NCI-H345 (cell line): ENCODE results near the gene HIPK4.
"Not testable (repeated sequence)": the region's sequence is repeated elsewhere in the genome, so short reads cannot be mapped to it uniquely, and the experiment has no call there.

Experiments used
- DNase-seq: peaks from one replicate; lab custom pipeline; 2025; lab: John Stamatoyannopoulos, UW

Gene HIPK4

GRCh38 chr19:40390084-40390742 lies at the start of gene HIPK4:
TSS of gene HIPK4 (minus strand) at chr19:40390181. CDS start at chr19:40389902, 279 bp downstream.
- DNase-seq: no peak

GRCh38 chr19:40438284-40438683 lies 48.3 kb upstream of the HIPK4 start:
- no peak for DNase-seq

GRCh38 chr19:40433391-40434216 lies 43.6 kb upstream of the HIPK4 start:
- DNase-seq: peak; percentile 91

DNA sequence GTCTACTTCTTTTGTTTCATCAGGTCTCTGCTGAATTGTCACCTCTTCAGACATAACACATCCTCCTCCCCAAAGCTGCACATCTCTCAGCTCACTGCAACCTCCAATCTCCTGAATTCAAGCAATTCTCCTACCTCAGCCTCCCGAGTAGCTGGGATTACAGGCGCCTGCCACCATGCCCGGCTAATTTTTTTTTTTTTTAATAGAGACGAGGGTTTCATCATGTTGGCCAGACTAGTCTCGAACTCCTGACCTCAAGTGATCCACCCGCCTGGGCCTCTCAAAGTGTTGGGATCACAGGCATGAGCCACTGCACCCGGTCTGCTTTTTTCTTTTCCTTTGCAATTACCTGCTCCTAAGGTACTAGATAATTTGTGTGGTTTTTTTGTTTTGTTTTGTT lies 42.8 kb upstream of the HIPK4 start:
- DNase-seq: not testable (repeated sequence)

DNA sequence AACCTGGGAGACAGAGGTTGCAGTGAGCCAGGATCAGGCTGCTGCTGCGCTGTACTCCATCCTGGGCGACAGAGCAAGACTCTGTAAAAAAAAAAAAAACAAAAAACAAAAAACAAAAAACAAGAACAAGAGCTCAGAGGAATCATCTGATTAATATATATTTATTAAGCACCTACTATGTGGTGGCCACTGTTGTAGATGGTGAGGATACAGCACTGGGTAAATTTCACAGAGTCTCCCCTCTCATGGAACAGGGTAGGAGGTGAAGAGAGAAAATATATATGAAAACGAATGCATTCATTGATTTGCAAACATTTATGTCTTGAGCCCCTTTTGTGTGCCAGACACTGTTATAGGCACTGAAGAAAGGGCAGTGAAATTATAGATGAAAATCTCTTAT lies 41.7 kb upstream of the HIPK4 start:
- DNase-seq: no peak

DNA sequence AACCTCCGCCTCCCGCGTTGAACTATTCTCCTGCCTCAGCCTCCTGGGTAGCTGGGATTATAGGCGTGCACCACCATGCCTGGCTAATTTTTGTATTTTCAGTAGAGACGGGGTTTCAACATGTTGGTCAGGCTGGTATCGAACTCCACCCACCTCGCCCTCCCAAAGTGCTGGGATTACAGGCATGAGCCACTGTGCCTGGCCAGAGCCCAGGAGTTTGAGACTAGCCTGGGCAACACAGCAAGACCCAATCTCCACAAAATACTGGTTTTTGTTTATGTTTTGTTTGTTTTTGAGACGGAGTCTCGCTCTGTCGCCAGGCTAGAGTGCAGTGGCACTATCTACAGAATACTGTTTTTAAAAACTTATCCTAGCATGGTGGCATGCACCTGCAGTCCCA lies 40.3 kb upstream of the HIPK4 start:
- not testable (repeated sequence) for DNase-seq

- not testable (repeated sequence) for DNase-seq
Measured at GRCh38 chr19:40428197-40428596, 38.2 kb upstream of the HIPK4 start.

DNA sequence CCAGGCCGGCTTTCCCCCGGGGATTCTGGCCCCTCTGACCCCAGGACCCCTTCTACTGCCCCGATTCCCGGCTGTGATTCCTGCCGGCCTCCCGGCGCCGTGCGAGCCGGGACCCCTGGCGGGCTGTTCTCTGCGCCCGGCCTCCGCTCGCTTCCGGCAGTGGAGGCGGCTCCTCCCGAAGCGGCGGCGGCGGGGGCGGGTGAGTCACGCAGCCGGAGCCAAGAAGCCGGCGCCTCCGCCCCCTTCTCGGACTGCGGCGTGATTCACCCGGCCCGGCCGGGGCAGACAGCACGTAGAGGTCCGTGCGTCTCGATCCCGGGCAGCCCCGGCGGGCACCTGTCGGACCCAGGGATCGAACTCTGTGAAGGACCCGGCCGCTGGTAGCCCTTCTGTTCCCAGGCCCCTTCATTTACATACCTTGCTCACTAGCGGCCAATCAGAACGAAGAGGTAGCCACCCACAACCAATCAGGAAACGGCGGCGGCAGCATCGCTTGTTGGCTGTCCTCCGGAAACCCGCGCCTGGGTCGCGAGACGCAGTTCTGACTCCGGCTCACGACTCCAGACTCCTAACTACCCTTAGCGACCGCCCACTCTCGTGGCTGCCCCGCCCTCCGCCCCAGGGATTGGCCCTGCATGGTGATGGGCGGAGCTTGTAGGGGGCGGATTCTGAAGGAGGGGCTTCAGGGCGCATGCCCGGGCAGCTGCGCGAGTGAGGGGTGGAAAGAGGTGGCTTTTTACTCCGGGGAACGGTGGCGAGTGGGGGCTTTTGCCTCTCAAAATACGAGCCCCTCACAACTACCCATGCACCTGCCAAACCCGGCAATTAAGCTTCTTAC lies 35.7 kb upstream of the HIPK4 start, which contains the start of gene SERTAD1:
Gene SERTAD1, minus strand, starts transcription at position 543 of the 838 bp plus-strand sequence. CDS start 2,446 bp downstream, outside the sequence.
- DNase-seq: peak; percentile 100

GRCh38 chr19:40424637-40425449 lies 34.9 kb upstream of the HIPK4 start:
- no peak for DNase-seq

DNA sequence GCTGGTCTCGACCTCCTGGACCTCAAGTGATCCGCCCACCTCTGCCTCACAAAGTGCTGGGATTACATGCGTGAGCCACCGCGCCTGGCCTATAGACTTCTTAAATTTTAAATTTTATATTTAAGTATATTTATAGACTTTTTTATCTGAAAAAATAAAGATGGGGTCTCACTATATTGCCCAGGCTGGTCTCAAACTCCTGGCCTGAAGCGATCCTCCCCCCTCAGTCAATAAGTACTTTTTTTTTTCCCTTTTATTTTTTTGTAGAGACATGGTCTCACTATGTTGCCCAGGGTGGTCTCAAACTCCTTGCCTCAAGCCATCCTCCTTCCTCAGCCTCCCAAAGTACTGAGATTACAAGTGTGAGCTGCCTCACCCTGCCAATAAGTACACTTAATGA lies 34.0 kb upstream of the HIPK4 start:
- no peak for DNase-seq

- DNase-seq: no peak
Measured at GRCh38 chr19:40422748-40423566, 33.0 kb upstream of the HIPK4 start.

DNA sequence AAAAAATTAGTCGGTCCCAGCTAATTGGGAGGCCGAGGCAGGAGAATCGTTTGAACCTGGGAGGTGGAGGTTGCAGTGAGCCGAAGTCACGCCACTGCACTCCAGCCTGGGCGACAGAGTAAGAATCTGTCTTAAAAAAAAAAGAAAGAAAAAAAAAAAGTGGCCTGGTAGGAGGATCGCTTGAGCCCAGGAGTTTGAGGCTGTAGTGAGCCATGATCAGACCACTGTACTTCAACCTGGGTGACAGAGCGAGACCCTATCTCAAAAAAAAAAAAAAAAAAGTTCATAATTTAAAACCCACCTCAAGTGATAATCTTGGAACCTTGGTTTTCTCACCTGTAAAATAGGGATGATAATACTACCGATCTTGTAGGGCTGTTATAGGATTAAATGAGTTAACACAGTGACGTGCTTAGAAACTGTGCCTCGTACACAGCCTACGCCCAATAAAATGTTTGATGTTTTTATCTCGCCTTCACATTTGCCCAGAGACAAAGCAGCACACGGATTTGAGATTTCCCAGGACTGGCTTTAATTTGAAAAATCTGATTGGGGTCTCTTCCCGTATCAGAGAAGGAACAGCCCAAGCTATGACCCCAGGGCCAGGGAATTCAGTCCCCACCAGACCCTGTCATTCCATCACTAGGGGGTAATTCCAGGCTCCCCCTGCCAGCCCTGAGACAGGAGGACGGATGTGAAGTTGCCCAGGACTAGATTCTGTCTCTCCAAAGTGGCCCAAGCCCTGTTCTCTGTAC lies 32.2 kb upstream of the HIPK4 start:
- no peak for DNase-seq

- peak; percentile 93 for DNase-seq
Measured at GRCh38 chr19:40420766-40421765, 31.1 kb upstream of the HIPK4 start.

DNA sequence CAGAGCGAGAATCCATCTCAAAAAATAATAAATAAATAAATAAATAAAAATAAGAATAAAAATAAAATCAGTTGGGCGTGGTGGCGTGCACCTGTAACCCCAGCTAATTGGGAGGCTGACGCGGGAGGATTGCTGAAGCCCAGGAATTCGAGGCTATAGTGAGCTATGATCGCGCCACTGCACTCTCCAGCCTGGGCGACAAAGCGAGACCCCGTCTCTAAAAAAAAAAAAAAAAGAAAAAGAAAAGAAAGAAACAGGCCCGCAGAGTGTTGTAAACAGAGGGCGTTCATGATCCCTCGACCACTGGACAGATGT lies 30.4 kb upstream of the HIPK4 start:
- DNase-seq: no peak

DNA sequence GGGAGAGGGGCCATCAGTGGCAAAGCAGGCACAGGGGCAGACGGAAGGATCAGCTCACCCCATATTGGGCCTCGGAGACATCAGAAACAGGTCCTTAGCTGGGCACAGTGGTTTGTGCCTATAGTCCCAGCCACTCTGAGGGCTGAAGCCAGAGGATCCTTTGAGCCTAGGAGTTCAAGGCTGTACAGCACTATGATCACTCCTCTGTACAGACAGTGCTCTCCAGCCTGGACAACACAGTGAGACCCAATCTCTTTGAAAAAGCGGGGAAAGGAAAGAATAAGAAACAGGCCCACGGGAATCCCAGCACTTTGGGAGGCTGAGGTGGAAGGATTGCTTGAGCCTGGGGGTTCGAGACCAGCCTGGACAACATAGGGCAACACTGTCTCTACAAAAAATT lies 29.8 kb upstream of the HIPK4 start:
- no peak for DNase-seq

GRCh38 chr19:40419066-40419612 lies 29.2 kb upstream of the HIPK4 start:
- no peak for DNase-seq

DNA sequence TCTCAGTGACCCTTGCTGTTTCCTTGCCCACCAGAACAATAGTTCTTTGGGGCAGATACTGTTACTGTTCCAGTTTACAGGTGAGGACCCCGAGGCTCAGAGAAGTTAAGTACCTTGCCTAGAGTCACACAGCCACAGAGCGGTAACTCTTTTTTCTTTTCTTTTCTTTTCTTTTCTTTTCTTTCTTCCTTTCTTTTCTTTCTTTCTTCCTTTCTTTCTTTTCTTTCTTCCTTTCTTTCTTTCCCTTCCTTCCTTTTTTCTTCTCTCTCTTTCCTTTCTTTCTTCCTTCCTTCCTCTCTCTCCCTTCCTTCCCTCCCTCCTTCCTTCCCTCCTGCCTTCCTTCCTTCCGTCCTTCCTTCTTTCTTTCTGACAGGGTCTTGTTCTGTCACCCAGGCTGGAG lies 28.1 kb upstream of the HIPK4 start:
- DNase-seq: no peak

- no peak for DNase-seq
Measured at GRCh38 chr19:40417643-40417981, 27.6 kb upstream of the HIPK4 start.
